Activated T-cell treated with anti-CD3 and anti-CD28 coated beads, Interleukin-2, amount 50 U/mL, for 4 hours (primary cell): ENCODE measurements around the gene SRBD1. TPM values are rescaled to one million over a fixed set of nuclear protein-coding genes. Genes with fewer than 3 reads are reported as not detected.
A peak's percentile ranks its signal among the peaks of the same experiment; 100 is the strongest.

Source experiments
- ATAC-seq, 2 donors: fragments of 200-7000 bp; cut with Tn5 transposase; one replicate each; pipeline ENCODE4 v1.10.0; 2021
- DNase-seq: peaks from one replicate; pipeline ENCODE4 v3.0.0-alpha.2; 2020
- H3K27me3 Mint-ChIP-seq: one replicate; pipeline ENCODE4 v1.8.0; 2021; ENCODE audit warnings: low read depth, mixed read lengths
- H3K36me3 Mint-ChIP-seq: one replicate; pipeline ENCODE4 v1.8.0; 2022; ENCODE audit warnings: mixed read lengths; ENCODE audit not compliant: insufficient read depth
- H3K4me1 Mint-ChIP-seq: one replicate; pipeline ENCODE4 v1.8.0; 2021; ENCODE audit warnings: low read depth, mixed read lengths
- H3K4me3 Mint-ChIP-seq: one replicate; pipeline ENCODE4 v1.8.0; 2021; ENCODE audit warnings: mild to moderate bottlenecking, moderate library complexity, mixed read lengths
- H3K9me3 Mint-ChIP-seq: one replicate; pipeline ENCODE4 v1.8.0; 2021; ENCODE audit warnings: mixed read lengths
- total RNA-seq, 3 donors: library from RNA; stranded (reverse); gene quantifications; one replicate each; pipeline ENCODE4 v1.2.1, GENCODE V29; 2021

Gene SRBD1
- total RNA-seq, 3 donors from 2014 or later = 13.8 to 18.4 (median 15.5) TPM

DNA sequence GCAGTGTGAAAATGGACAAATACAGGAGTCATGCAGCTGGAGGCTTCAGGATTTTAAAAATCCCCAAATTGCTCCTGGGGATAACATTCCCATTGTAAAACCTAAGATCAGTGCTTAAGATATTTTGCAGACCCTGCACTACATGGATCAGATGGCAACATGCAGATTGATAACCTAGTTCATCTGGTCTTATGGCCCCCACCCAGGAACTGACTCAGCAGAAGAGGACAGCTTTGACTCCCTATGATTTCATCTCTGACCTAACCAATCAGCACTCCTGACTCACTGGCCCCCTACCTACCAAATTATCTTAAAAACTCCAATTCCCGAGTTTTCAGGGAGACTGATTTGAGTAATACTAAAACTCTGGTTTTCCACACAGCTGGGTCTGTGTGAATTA, 20.0 kb downstream of the SRBD1 start:
- peaks cover 27% of the 10 kb centered on the region for H3K4me1 Mint-ChIP-seq
- H3K36me3 Mint-ChIP-seq = peaks cover 30% of the 10 kb centered on the region
- DNase-seq = no peak
- H3K27me3 Mint-ChIP-seq = no peaks in the 10 kb centered on the region
- H3K4me3 Mint-ChIP-seq = no peak overlapping the region
- no peaks in the 10 kb centered on the region for H3K9me3 Mint-ChIP-seq
- ATAC-seq = no peak

DNA sequence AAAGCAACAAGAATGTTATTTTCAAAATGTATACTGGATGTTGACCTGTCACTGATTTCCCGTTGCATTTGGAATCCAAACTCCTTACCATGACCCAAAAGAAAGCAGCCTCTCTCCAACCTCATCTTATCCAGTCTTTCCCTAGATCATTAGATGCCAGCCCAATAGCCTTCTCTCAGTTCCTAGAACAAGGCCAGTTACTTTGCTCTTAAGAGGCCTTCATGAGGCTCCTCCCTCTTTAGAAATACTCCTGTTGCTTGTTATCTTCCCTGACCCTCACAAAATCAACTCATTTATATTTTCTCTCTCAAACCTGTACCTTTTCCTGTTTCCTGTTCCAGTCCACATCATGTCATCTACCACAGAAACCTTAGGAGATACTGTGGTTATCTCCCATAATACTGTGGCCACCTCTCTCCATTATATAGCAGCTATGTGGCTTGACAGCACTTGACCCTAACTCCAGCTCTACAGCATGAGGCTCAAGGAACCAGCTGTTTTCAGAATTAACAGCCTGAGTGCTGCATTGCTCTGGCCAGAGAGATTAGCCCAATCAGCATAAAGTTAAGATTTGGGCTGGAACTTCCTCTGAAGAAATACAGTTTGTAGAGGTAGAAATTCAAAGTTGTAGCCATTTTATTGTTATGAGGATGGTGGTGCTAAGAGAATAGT, 22.8 kb downstream of the SRBD1 start:
- no peak overlapping the region for H3K4me3 Mint-ChIP-seq
- no peak for DNase-seq
- no peaks in the 10 kb centered on the region for H3K9me3 Mint-ChIP-seq
- peaks cover 27% of the 10 kb centered on the region for H3K4me1 Mint-ChIP-seq
- peaks cover 19% of the 10 kb centered on the region for H3K36me3 Mint-ChIP-seq
- no peak for ATAC-seq
- H3K27me3 Mint-ChIP-seq = no peaks in the 10 kb centered on the region

DNA sequence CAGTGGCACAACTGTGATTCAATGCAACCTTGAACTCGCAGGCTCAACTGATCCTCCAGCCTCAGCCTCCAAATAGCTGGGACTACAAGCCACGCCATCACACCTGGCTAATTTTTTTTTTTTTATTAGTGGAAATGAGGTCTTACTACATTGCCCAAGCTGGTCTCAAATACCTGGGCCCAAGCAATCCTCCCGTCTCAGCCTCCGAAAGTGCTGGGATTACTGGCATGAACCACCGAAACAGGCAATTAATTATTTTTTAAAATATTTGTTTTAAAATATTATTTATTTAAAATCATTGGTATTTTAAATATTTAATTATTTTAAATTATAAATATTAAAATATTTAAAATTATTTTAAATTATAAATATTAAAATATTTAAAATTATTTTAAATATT, 24.5 kb downstream of the SRBD1 start:
- Mint-ChIP-seq H3K4me1 (peaks cover 27% of the 10 kb centered on the region), H3K4me3 (no peak overlapping the region), H3K27me3 (no peaks in the 10 kb centered on the region), H3K36me3 (peaks cover 19% of the 10 kb centered on the region), H3K9me3 (no peaks in the 10 kb centered on the region)
- no peak for ATAC-seq
- DNase-seq = no peak

DNA sequence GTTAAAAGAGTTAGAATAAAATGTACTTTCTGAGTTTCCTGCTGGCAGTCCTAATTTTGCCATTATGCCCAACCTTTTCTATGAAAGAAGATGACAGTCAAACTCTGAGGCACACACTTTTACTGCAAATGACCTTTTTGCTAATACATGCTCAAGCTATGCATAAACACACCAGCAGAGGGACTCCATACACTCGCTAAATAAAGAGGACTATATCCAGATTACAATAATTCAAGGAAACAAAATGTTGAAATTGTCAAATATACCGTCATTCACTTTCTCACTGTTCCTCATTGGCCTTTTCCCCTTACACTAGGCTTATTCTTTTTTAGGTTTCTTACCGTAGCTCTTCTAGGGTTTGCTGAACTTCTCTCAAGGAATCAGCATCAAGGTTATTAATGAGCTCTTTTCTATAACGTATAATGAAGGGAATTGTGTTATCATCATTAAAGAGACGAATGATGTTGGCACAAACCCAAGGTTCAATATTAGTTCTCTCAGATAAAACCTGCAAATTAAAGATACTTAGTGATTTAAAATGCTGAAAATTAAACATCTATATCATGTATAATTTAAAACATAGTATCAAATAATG, 25.7 kb downstream of the SRBD1 start:
- ATAC-seq = peak in 1 of 2 donors; percentile 50
- peaks cover 21% of the 10 kb centered on the region for H3K4me1 Mint-ChIP-seq
- no peak overlapping the region for H3K4me3 Mint-ChIP-seq
- DNase-seq = no peak
- no peaks in the 10 kb centered on the region for H3K27me3 Mint-ChIP-seq
- H3K9me3 Mint-ChIP-seq = no peaks in the 10 kb centered on the region
- peaks cover 18% of the 10 kb centered on the region for H3K36me3 Mint-ChIP-seq

DNA sequence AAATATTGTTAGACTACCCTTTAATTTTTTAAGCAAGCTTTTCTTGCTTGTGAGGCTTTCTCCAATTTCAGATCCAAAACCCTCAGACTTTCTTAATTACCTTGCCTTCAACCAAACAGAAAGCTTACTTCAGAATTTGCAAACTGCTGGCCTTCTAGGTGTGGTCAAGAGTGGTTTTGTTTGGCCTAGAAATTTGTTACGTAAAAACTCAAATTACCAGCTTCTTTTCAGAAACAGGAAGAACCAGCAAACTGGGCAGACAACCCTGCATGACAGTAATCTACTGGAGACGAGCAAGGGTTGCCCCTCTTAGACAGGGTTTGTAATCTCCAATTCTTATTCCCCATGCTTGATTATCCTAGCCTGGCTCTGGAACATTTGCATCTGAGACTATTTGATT, 27.1 kb downstream of the SRBD1 start:
- peaks cover 13% of the 10 kb centered on the region for H3K4me1 Mint-ChIP-seq
- H3K36me3 Mint-ChIP-seq = peaks cover 14% of the 10 kb centered on the region
- H3K4me3 Mint-ChIP-seq = no peak overlapping the region
- no peak for ATAC-seq
- H3K27me3 Mint-ChIP-seq = no peaks in the 10 kb centered on the region
- no peaks in the 10 kb centered on the region for H3K9me3 Mint-ChIP-seq
- no peak for DNase-seq

DNA sequence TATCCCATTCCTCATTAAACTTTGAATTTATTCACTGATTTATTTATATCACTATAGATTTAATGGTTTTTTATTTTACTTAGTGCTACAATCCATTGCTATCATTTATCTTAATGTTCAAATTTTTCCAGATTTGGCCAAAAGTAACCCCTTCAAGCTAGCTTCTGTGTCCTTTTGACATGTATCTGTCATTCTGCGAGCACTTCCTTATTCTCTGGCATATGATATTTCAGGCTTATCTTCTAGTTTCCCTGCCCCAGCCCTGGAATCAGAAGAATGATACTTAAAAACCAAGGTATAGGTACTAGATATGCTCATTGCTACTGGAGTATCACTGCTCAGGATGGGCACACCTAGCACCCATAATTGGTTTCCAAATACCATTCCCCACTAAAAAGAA, 28.5 kb downstream of the SRBD1 start:
- Mint-ChIP-seq H3K4me1 (peaks cover 1% of the 10 kb centered on the region), H3K27me3 (no peaks in the 10 kb centered on the region), H3K4me3 (no peak overlapping the region), H3K9me3 (no peaks in the 10 kb centered on the region), H3K36me3 (peaks cover 18% of the 10 kb centered on the region)
- DNase-seq (no peak), ATAC-seq (no peak)

DNA sequence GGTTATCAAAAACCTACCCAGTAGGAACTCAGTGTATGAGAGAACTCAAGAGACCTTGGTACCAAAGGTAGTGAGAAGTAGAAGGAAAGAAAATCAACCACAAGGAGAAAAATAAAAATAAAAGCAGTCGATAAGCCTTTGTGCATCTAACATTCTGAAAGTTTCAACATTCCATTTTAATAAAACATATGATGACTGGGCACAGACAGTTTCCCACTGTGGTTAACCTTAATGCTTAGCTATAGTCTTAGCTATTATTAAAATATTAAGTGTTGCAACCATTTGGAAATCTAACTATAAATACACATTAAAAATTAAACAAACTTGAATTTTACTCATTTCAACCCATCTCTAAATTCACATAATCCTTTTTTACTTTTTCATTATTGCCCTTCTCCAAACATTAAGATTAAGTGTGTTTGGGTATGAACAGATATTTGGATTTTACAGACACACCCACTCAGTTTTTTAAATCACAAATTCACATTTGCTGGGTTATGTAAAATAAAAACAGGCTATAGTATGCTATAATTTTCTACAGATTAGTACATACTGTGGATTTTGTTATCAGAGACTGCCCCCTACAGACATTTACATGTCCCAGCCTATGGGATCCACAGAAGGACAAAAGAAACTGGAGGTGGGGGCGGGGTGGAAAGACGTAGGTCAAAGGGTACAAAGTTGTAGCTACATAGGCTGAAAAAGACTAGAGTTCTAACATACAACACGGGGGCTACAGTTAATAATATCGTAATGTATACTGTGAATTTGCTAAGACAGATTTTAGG, 32.8 kb downstream of the SRBD1 start:
- peak in 1 of 2 donors; percentile 63 for ATAC-seq

DNA sequence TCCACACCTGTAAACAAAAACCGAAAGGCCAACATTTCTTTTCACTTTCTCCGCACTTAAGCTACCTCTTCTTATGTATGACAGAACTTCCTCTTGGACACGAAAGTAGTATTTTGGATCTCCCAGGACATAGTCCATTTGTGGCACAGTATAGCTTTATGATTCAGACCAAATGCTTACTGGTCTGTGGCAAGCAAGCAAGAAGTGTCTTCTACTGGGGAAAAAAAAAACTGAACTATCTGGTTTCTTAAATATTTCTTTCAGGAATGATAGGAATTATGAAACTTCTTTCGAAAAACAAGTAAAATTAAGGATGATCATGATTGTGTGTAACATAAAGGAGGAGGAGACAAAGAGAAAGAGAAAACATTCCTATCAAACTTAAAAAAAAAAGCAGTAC, 33.6 kb downstream of the SRBD1 start:
- Mint-ChIP-seq H3K4me1 (peaks cover 1% of the 10 kb centered on the region), H3K4me3 (no peak overlapping the region), H3K36me3 (peaks cover 27% of the 10 kb centered on the region), H3K27me3 (no peaks in the 10 kb centered on the region), H3K9me3 (no peaks in the 10 kb centered on the region)
- no peak for DNase-seq
- ATAC-seq = no peak

More for the DNA sequence above, 32.8 kb downstream of the SRBD1 start:
- DNase-seq = peak; percentile 7
- no peak overlapping the region for H3K4me3 Mint-ChIP-seq
- H3K27me3 Mint-ChIP-seq = no peaks in the 10 kb centered on the region
- H3K36me3 Mint-ChIP-seq = peaks cover 24% of the 10 kb centered on the region
- peaks cover 1% of the 10 kb centered on the region for H3K4me1 Mint-ChIP-seq
- H3K9me3 Mint-ChIP-seq = no peaks in the 10 kb centered on the region

DNA sequence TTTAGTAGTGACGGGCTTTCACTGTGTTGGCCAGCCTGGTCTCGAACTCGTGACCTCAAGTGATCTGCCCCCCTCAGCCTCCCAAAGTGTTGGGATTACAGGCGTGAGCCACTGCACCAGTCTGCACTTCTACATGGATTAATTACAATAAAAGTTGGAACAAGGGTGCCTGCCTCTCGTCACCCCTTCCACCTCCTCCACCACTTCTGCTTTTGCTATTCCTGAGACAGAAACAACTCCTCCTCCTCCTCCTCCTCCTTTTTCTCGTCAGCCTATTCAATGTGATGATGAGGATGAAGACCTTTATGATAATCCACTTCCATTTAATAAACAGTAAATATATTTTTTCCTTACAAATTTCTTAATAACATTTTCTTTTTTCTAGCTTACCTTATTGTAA, 35.2 kb downstream of the SRBD1 start:
- peaks cover 1% of the 10 kb centered on the region for H3K4me1 Mint-ChIP-seq
- ATAC-seq = no peak
- peaks cover 25% of the 10 kb centered on the region for H3K36me3 Mint-ChIP-seq
- H3K27me3 Mint-ChIP-seq = no peaks in the 10 kb centered on the region
- DNase-seq = no peak
- H3K4me3 Mint-ChIP-seq = no peak overlapping the region
- no peaks in the 10 kb centered on the region for H3K9me3 Mint-ChIP-seq

DNA sequence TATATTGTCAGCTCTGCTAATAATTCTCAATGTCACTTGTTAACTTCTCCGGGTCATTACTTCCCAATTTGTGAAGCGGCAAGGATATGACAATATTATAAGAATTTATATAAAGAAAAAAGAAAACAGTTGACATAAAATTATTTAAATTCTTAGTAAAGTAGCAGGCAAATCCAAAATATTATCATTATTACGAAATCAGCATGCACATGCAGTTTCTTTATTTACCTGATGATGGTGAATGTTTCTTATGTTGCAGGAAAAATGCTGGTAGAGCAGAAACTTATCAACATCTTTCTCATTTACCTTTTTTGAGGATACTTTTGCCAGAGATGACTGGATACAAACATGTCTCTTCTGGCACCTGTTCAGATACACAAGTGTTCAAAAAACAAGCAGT, 38.1 kb downstream of the SRBD1 start:
- peaks cover 11% of the 10 kb centered on the region for H3K4me1 Mint-ChIP-seq
- no peaks in the 10 kb centered on the region for H3K9me3 Mint-ChIP-seq
- H3K27me3 Mint-ChIP-seq = no peaks in the 10 kb centered on the region
- no peak overlapping the region for H3K4me3 Mint-ChIP-seq
- no peak for DNase-seq
- peaks cover 28% of the 10 kb centered on the region for H3K36me3 Mint-ChIP-seq
- ATAC-seq = no peak

DNA sequence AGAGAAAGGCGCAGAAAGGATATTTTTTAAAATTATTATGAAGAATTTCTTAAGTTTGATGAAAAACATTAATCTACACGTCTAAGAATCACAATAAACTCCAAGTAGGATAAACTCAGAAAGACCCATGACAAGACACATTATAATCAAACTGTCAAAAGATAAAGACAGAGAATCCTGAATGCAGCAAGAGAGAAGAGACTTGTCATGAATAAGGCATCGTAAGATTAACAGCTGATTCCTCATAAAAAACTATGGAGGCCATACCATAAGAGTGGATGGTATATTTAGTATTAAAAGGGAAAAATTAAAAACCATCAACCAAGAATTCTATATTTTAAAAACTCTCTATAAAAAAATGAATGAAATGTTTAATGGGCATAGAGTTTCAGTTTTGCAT, 39.1 kb downstream of the SRBD1 start:
- Mint-ChIP-seq H3K36me3 (peaks cover 20% of the 10 kb centered on the region), H3K4me1 (peaks cover 16% of the 10 kb centered on the region), H3K9me3 (no peaks in the 10 kb centered on the region), H3K27me3 (no peaks in the 10 kb centered on the region), H3K4me3 (no peak overlapping the region)
- DNase-seq (no peak), ATAC-seq (no peak)

DNA sequence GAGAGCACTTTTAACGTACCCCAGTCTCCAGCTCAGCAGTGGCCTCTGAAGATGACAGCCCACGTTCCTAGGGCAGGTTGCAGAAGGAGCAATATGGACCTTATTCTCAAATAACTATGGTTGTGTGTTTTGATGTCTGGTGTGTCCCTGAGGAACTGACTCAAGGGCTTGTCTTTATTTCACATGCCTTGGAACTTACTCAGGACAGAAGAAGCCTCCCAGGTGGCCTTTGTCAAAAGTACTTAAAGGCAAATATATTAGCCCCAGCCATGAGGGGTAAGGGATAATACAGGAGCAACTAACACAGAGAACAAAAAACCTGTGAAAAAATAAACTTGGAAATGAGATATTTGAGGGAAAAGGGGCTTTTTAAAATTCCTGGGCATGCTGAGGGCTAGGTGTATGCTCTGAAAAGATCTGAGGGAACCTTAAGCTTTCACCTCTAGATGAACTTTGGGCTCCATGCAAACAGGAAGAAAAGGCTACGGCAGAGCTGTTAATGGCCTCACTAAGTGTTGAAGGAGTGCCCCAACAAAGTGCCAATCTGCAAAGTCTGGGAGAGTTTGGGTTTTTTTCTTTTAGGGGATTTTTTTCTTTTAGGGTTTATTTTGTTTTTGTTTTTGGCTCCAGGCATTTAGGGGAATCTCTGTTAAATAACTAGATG, 40.3 kb downstream of the SRBD1 start:
- no peak for DNase-seq
- no peak for ATAC-seq
- no peaks in the 10 kb centered on the region for H3K9me3 Mint-ChIP-seq
- peaks cover 19% of the 10 kb centered on the region for H3K4me1 Mint-ChIP-seq
- H3K27me3 Mint-ChIP-seq = no peaks in the 10 kb centered on the region
- peaks cover 19% of the 10 kb centered on the region for H3K36me3 Mint-ChIP-seq
- no peak overlapping the region for H3K4me3 Mint-ChIP-seq

DNA sequence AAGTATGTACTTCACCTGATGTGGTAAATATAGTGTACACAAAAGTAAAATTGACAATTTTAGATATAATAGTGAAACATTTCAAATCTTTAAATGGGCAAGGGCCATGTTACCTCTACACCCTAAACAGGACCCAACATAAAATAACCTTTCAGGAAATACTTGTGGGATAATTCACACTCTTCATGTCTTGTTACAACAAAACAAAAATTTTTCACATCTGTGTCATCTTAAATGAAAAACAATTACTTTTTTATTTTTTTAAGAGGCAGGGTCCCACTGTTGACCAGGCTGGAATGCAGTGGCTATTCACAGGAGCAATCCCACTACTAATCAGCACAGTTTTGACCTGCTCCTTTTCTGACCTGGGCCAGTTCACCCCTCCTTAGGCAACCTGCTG, 42.1 kb downstream of the SRBD1 start:
- Mint-ChIP-seq H3K36me3 (peaks cover 22% of the 10 kb centered on the region), H3K4me1 (peaks cover 23% of the 10 kb centered on the region), H3K4me3 (no peak overlapping the region), H3K9me3 (no peaks in the 10 kb centered on the region), H3K27me3 (no peaks in the 10 kb centered on the region)
- ATAC-seq (no peak), DNase-seq (no peak)

DNA sequence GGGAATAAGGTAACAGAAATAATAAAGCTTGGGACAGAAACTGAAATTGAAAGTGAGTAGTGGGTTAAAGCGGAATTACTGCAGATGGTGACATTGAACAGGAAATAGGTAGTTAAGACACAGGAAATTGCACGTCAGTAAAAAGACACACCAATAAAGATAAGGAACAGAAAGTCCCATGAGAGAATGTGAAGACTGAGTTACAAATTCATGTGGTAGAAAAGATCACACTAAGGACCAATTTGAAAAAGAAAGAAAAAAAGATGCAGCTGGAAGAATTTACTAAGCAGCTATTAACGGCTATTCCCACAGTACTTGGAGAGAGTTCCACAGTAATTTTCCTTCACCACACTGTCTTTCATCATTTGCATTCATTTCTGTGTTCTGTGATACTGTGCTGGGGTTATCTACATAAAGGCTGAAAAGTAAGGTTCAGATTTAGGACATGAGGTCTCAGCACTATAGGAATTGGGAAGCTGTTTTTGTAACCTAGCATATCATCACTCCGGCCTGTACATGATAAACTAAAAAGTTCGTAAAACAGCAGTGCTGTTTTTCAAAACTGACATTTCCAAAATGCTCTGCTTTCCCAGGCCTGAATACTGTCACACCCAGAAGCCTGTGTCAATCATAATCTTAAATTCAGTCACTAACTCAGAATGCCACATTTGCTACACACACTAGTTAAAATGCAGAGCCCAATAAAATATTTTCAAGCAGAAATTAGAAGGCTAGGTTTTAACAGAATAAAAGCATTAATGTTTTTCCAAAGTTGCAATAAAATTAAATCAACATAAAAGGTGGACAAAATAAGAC, 42.9 kb downstream of the SRBD1 start:
- Mint-ChIP-seq H3K27me3 (no peaks in the 10 kb centered on the region), H3K9me3 (no peaks in the 10 kb centered on the region), H3K4me1 (peaks cover 27% of the 10 kb centered on the region), H3K36me3 (peaks cover 19% of the 10 kb centered on the region), H3K4me3 (peak overlapping the region; percentile 73)
- peak; percentile 96 for ATAC-seq
- DNase-seq = no peak
